ENCODE data around the gene TFR2.

DNA sequence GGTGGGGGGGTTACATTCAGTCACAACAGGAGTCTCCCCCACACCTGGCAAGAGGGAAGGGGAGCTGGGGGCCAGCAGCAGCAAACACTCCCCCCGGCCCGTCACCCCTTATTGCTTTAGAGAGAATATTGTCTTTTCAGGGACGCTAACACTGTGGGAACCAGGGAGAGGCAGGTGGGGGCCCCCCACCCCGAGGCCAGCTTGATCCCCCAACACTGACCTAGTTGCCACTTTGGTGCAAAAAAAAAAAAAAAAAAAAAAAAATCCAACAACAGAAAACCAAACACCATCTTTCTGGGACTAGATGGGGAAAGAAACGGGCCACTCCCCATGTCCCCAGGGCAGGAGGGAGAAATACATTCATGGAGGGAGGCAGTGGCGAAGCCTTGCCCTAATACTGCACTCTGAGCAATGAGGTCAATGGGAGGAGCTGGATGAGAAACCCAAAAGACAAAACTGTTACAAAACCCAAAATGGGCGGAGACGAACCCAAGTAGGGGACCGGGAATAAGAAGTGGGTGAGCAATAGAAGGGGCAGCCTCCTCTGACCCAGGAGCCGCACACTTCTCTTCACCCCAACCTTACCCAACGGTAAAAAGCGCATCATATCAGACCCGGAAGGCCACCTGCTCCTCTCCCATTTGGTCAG, 38.7 kb upstream of the TFR2 start:
- no peak for TF ChIP-seq POLR2A (IDR thresholded peaks at IDR 0.05)
- TF ChIP-seq, protein P1, sequence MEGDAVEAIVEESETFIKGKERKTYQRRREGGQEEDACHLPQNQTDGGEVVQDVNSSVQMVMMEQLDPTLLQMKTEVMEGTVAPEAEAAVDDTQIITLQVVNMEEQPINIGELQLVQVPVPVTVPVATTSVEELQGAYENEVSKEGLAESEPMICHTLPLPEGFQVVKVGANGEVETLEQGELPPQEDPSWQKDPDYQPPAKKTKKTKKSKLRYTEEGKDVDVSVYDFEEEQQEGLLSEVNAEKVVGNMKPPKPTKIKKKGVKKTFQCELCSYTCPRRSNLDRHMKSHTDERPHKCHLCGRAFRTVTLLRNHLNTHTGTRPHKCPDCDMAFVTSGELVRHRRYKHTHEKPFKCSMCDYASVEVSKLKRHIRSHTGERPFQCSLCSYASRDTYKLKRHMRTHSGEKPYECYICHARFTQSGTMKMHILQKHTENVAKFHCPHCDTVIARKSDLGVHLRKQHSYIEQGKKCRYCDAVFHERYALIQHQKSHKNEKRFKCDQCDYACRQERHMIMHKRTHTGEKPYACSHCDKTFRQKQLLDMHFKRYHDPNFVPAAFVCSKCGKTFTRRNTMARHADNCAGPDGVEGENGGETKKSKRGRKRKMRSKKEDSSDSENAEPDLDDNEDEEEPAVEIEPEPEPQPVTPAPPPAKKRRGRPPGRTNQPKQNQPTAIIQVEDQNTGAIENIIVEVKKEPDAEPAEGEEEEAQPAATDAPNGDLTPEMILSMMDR (IDR thresholded peaks at IDR 0.05) = no peak

Data from lower leg skin (tissue), 3 donors.